Thyroid gland (tissue), 4 donors: ENCODE data around the gene MTHFD1. TPM values are rescaled to one million over a fixed set of nuclear protein-coding genes. Genes with fewer than 3 reads are reported as not detected.
"Not testable (repeated sequence)": the region's sequence is repeated elsewhere in the genome, so short reads cannot be mapped to it uniquely, and the experiment has no call there.

Experiments
- DNase-seq, 2 donors: peaks; one replicate each; pipeline ENCODE4 v3.0.0-alpha.2; 2019
- H3K27ac ChIP-seq, 3 donors: fragments of 200-600 bp; sonication (generic); 1 replicate in 2 of 3; 2 replicates in 1 of 3; pipeline ENCODE4 v1.5.1; 2016 to 2019; ENCODE audit warnings: mild to moderate bottlenecking in 1 of 3, moderate library complexity in 1 of 3
- H3K27me3 ChIP-seq: fragments of 200-600 bp; sonication (generic); one replicate; pipeline ENCODE4 v1.5.1; 2019
- H3K36me3 ChIP-seq, 2 donors: fragments of 200-600 bp; sonication (generic); one replicate each; pipeline ENCODE4 v1.5.1; 2016 to 2019
- H3K4me1 ChIP-seq, 2 donors: fragments of 200-600 bp; sonication (generic); one replicate each; pipeline ENCODE4 v1.5.1; 2017 to 2019
- H3K4me3 ChIP-seq, 3 donors: fragments of 200-600 bp; sonication (generic); replicated peaks in 1 of 3; 1 replicate in 2 of 3; 2 replicates in 1 of 3; pipeline ENCODE4 v1.5.1; 2016; ENCODE audit warnings: mild to moderate bottlenecking in 1 of 3
- H3K9me3 ChIP-seq: fragments of 200-600 bp; sonication (generic); one replicate; pipeline ENCODE4 v1.5.1; 2017
- CTCF ChIP-seq, 6 experiments: fragments of 200-600 bp in 3 of 6; fragments of 450-650 bp in 3 of 6; sonication (generic) in 3 of 6; IDR thresholded peaks; one replicate each; pipeline ENCODE4 v1.5.1; 2016 to 2019; ENCODE audit warnings: antibody characterized with exemption in 6 of 6, mild to moderate bottlenecking in 2 of 6, inconsistent platforms in 1 of 6, moderate library complexity in 1 of 6
- POLR2A ChIP-seq, 2 donors: fragments of 450-650 bp; IDR thresholded peaks; one replicate each; pipeline ENCODE4 v1.6.1; 2017; ENCODE audit warnings: antibody characterized with exemption in 2 of 2, mild to moderate bottlenecking in 2 of 2, moderate library complexity in 1 of 2
- WGBS, 2 donors: methylation state at CpG; one replicate each; pipeline ENCODE4 v1.1.5; 2017; 5-methylcytosine and 5-hydroxymethylcytosine counted together
- intact Hi-C: fragments of 100-400 bp; cut with DNase I; formaldehyde crosslinking; loops from one replicate; pipeline ENCODE4 v1.15.1; 2023
- total RNA-seq, 4 donors: library from RNA; depleted of rRNA; stranded (reverse); fragments of >200 nt; gene quantifications; one replicate each; pipeline ENCODE4 v1.2.3, GENCODE V29; 2016

MTHFD1 gene
- total RNA-seq, 4 donors from 2014 or later: 26.9 to 48.0 (median 33.2) TPM

GRCh38 chr14:64349741-64350490 is 38.2 kb upstream of the MTHFD1 start:
- 89 to 91% methylated on average over 6 of the region's 6 CpGs for WGBS, 2 donors
- intact Hi-C loops: loop anchor here (10.0 kb wide), 1 partner anchor 125 kb away; no protein-coding TSS in a partner anchor
- no peak overlapping the region for H3K27ac ChIP-seq

GRCh38 chr14:64363265-64363846 is 24.8 kb upstream of the MTHFD1 start:
- no peak for DNase-seq
- intact Hi-C loops: no loop called here
- TF ChIP-seq POLR2A (IDR thresholded peaks at IDR 0.05) (no peak), CTCF (IDR thresholded peaks at IDR 0.05) (no peak)
- Histone ChIP-seq H3K4me1 (no peaks in the 10 kb centered on the region), H3K9me3 (no peaks in the 10 kb centered on the region), H3K27ac (no peak overlapping the region), H3K27me3 (no peaks in the 10 kb centered on the region), H3K4me3 (no peak overlapping the region), H3K36me3 (no peaks in the 10 kb centered on the region)
- 83 to 90% methylated on average over 3 of the region's 3 CpGs for WGBS, 2 donors

More at GRCh38 chr14:64349741-64350490, 38.2 kb upstream of the MTHFD1 start:
- no peaks in the 10 kb centered on the region for H3K4me1 ChIP-seq
- H3K4me3 ChIP-seq: no peak overlapping the region
- H3K9me3 ChIP-seq: no peaks in the 10 kb centered on the region
- TF ChIP-seq CTCF (IDR thresholded peaks at IDR 0.05): no peak
- no peak for TF ChIP-seq POLR2A (IDR thresholded peaks at IDR 0.05)
- no peak for DNase-seq
- H3K27me3 ChIP-seq: no peaks in the 10 kb centered on the region
- H3K36me3 ChIP-seq: no peaks in the 10 kb centered on the region

GRCh38 chr14:64364907-64365306 is 23.2 kb upstream of the MTHFD1 start:
- WGBS, 2 donors: 87 to 92% methylated on average over 3 of the region's 3 CpGs
- Histone ChIP-seq H3K4me1 (no peaks in the 10 kb centered on the region), H3K27me3 (no peaks in the 10 kb centered on the region), H3K4me3 (no peak overlapping the region), H3K9me3 (no peaks in the 10 kb centered on the region), H3K36me3 (no peaks in the 10 kb centered on the region), H3K27ac (no peak overlapping the region)
- no peak for DNase-seq
- TF ChIP-seq CTCF (IDR thresholded peaks at IDR 0.05) (no peak), POLR2A (IDR thresholded peaks at IDR 0.05) (no peak)
- intact Hi-C loops: no loop called here

GRCh38 chr14:64365358-64365889 is 22.7 kb upstream of the MTHFD1 start:
- intact Hi-C loops, H3K4me3 ChIP-seq, H3K27ac ChIP-seq, DNase-seq, H3K36me3 ChIP-seq, H3K9me3 ChIP-seq, H3K27me3 ChIP-seq, H3K4me1 ChIP-seq: not testable (repeated sequence)
- WGBS, 2 donors: 93 to 95% methylated on average over 9 of the region's 9 CpGs

- WGBS, 2 donors: 95 to 96% methylated on average over 2 of the region's 2 CpGs
- H3K36me3 ChIP-seq: no peaks in the 10 kb centered on the region
- DNase-seq: no peak
Measured at GRCh38 chr14:64369201-64369600, 19.0 kb upstream of the MTHFD1 start.

More at GRCh38 chr14:64369201-64369600, 19.0 kb upstream of the MTHFD1 start:
- Histone ChIP-seq H3K4me1 (no peaks in the 10 kb centered on the region), H3K27ac (no peak overlapping the region), H3K9me3 (no peaks in the 10 kb centered on the region), H3K27me3 (no peaks in the 10 kb centered on the region), H3K4me3 (no peak overlapping the region)
- TF ChIP-seq CTCF (IDR thresholded peaks at IDR 0.05): no peak
- no peak for TF ChIP-seq POLR2A (IDR thresholded peaks at IDR 0.05)
- intact Hi-C loops: no loop called here
